BE2C (cell line): Measurements from ENCODE around the gene TRAF3IP1.

Experiments
- DNase-seq: peaks from one replicate; pipeline ENCODE4 v3.0.0-alpha.2; 2020
- H3K27me3 ChIP-seq: fragments of 250-450 bp; sonication (Bioruptor Pico); 2 replicates; pipeline ENCODE4 v1.5.1; 2020; ENCODE audit warnings: mild to moderate bottlenecking
- H3K36me3 ChIP-seq: fragments of 250-450 bp; sonication (Bioruptor Pico); 2 replicates; pipeline ENCODE4 v1.5.1; 2020; ENCODE audit warnings: mild to moderate bottlenecking
- H3K4me1 ChIP-seq: fragments of 250-450 bp; sonication (Bioruptor Pico); 2 replicates; pipeline ENCODE4 v1.5.1; 2020
- H3K4me3 ChIP-seq: 2 replicates; pipeline ENCODE4 v1.5.1; 2011; ENCODE audit warnings: low read depth, low read length
- H3K9me3 ChIP-seq: fragments of 250-450 bp; sonication (Bioruptor Pico); 2 replicates; pipeline ENCODE4 v1.5.1; 2020
- TF ChIP-seq, protein P1 (sequence below): IDR thresholded peaks from 2 replicates; pipeline ENCODE4 v1.5.1; 2012; ENCODE audit warnings: mild to moderate bottlenecking, low read depth, low read length

TRAF3IP1 gene

DNA sequence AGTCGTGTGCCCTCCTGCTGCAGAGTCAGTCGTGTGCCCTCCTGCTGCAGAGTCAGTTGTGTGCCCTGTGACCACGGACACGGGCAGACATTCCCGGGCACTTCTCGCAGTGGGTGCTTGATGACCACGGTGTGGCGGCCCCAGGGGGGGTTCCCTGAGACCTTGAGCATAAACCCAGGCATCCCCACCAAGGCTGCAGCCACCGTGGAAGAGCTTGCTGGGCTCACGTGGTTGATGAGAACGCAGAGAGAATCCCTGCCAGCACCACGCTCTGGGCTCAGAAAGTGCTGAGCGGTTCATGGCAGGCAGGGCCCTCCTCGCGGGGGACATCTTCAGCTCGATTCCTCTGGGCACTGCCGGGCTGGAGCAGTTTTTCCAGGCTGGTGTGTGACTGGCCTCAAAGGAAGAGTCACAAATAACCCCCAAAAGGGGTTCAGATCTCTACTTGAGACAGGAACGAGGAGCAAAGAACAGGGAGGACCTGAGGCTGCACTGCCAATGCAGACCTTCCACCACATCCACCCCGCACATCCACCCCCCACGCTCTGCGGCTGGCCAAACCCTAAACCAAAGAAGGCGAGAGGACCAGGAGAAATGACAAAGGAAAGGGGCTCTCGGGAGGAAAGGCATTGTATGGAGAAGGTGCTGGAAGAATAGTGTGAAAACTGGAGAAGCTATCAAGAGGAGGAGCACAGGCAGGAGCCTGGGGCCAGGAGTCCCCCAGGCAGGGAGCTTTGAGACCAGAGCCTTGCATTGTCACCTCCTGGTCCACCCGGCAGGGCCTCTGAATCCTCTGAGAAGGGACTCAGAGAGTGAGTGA, 23.5 kb upstream of the TRAF3IP1 start:
- no peaks in the 10 kb centered on the region for H3K36me3 ChIP-seq
- 0 out of 2 replicates have a peak, but pooled peaks cover 4% of the 10 kb centered on the region for H3K27me3 ChIP-seq
- H3K9me3 ChIP-seq: no peaks in the 10 kb centered on the region
- no peaks in the 10 kb centered on the region for H3K4me1 ChIP-seq
- TF ChIP-seq, protein P1, sequence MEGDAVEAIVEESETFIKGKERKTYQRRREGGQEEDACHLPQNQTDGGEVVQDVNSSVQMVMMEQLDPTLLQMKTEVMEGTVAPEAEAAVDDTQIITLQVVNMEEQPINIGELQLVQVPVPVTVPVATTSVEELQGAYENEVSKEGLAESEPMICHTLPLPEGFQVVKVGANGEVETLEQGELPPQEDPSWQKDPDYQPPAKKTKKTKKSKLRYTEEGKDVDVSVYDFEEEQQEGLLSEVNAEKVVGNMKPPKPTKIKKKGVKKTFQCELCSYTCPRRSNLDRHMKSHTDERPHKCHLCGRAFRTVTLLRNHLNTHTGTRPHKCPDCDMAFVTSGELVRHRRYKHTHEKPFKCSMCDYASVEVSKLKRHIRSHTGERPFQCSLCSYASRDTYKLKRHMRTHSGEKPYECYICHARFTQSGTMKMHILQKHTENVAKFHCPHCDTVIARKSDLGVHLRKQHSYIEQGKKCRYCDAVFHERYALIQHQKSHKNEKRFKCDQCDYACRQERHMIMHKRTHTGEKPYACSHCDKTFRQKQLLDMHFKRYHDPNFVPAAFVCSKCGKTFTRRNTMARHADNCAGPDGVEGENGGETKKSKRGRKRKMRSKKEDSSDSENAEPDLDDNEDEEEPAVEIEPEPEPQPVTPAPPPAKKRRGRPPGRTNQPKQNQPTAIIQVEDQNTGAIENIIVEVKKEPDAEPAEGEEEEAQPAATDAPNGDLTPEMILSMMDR: no peak
- H3K4me3 ChIP-seq: no peak overlapping the region
- DNase-seq: no peak

DNA sequence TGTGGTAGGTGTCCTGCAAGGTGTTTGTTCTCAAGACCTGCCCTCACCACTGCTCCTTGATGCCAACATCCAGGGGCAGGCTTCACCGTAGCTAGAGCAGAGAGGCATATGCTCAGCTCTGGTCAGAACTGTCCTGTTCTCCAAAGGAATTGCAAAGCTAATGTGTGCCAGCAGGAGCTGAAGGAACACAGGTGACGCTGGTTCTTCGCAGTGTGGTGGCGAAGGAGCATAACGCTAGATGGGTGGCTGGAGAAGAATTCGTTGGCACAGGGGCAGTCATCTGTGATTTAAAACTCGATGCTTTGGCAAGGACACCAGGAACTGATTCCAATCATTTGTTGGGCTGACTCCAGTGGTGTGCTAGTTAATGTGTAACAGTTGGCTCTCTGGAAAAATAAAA, 20.5 kb upstream of the TRAF3IP1 start:
- DNase-seq: no peak
- H3K27me3 ChIP-seq: 0 out of 2 replicates have a peak, but pooled peaks cover 4% of the 10 kb centered on the region
- H3K9me3 ChIP-seq: no peaks in the 10 kb centered on the region
- TF ChIP-seq, protein P1: no peak
- H3K4me1 ChIP-seq: no peaks in the 10 kb centered on the region
- no peaks in the 10 kb centered on the region for H3K36me3 ChIP-seq
- H3K4me3 ChIP-seq: no peak overlapping the region

DNA sequence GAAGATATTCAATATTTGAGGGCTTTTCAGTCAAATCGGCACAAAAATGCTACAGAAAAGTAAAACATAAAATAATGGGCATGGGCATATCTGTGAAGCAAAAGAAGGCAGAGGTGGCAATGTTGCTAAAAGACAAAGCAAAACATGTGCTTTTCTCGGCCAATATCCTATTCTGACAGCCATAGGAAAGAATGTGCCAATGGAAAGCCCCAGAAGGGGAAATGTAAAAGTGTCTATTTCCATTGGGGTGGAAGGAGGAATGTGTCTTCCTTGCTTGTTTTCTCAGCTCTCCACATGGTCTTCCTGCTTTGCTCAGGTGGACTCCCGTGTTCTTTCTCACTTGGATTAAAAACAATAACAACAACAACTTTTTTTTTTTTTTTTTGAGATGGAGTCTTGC, 18.2 kb upstream of the TRAF3IP1 start:
- TF ChIP-seq, protein P1: no peak
- H3K4me1 ChIP-seq: no peaks in the 10 kb centered on the region
- H3K9me3 ChIP-seq: no peaks in the 10 kb centered on the region
- H3K36me3 ChIP-seq: no peaks in the 10 kb centered on the region; the same call in 1 of the 2 replicates
- 0 out of 2 replicates have a peak, but pooled peaks cover under 1% of the 10 kb centered on the region for H3K27me3 ChIP-seq
- no peak overlapping the region for H3K4me3 ChIP-seq
- DNase-seq: no peak

DNA sequence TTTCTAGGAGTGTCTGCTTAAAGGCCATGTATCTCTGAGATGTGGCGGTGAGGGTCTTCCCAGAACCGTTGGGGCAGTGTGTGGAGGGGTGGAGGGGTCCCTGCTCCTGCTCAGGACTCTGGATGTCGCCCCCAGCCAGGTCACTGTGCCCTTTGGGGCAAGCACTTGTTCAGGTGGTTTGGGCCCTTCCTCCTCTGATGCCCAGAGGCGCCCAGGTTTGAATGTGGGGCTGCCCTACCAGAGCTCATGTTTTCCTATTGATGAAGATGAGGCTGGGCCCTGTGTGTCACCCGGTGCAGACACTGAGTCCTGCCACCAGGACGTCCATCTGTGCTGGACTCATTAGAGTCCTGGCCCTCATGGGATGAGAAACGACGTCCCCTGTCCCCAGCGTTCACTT, 17.6 kb upstream of the TRAF3IP1 start:
- DNase-seq: no peak
- Histone ChIP-seq H3K36me3 (no peaks in the 10 kb centered on the region; the same call in 1 of the 2 replicates), H3K9me3 (no peaks in the 10 kb centered on the region), H3K4me1 (no peaks in the 10 kb centered on the region), H3K27me3 (no peaks in the 10 kb centered on the region), H3K4me3 (no peak overlapping the region)
- TF ChIP-seq, protein P1: no peak

DNA sequence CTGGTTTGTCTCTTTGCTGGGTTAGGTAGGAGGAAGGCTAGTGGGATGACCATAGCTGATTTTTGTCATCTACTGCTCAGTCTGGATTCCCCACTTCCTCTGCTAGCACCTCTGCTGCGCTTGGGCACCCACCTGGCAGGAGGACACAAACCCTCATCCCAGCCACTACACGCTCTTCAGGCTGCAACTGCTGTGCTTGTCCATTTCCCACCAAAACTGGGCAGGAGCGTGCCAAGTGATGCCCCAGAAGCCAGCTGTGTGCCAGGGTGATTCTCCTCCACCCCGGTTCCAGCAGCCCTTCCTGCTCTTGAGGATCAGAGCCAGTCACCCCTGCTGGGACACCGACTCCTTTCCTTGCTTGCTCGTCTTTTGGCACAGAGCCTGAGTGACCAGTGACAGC, 16.2 kb upstream of the TRAF3IP1 start:
- no peaks in the 10 kb centered on the region for H3K9me3 ChIP-seq
- TF ChIP-seq, protein P1: no peak
- no peaks in the 10 kb centered on the region for H3K27me3 ChIP-seq
- no peaks in the 10 kb centered on the region for H3K4me1 ChIP-seq
- no peaks in the 10 kb centered on the region; the same call in 1 of the 2 replicates for H3K36me3 ChIP-seq
- no peak for DNase-seq
- H3K4me3 ChIP-seq: no peak overlapping the region

DNA sequence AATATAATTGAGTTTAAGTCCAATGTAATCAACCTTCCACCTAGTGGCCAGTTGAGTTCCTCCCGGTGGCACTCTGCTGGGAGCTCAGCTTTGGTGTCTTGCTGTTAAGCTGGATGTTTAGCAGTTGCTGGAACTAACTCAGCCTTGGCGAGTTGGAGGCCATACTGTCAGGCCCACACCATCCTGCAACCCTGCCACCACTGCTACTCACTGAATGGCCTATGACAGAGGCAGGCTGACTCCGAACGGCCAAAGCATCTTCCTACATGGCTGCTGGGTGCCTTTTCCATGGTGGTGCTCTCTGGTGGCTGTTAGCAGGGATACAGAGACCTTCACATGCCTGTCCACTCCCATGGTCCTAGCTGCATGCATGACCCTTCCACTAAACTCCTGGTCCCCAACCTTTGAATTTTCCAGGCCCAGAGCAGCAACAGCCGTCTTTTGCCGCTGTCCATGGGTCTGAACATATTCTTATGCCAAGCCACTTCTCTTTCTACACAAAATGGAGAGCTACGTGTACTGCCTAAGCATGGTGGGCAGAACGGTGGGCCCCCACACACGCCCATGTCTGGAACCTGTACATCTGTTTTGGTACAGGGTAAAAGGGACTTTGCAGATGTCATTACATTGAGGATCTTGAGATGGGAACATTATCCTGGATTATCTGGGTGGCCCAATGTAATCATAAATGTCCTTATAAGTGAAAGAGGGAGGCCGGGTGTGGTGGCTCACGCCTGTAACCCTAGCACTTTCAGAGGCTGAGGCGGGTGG, 15.0 kb upstream of the TRAF3IP1 start:
- no peak for DNase-seq
- H3K4me3 ChIP-seq: no peak overlapping the region
- no peaks in the 10 kb centered on the region; the same call in 1 of the 2 replicates for H3K36me3 ChIP-seq
- TF ChIP-seq, protein P1: peak; percentile 38
- no peaks in the 10 kb centered on the region for H3K4me1 ChIP-seq
- no peaks in the 10 kb centered on the region for H3K27me3 ChIP-seq
- H3K9me3 ChIP-seq: no peaks in the 10 kb centered on the region
